ENCODE measurements around the gene FGF12. TPM values are rescaled to one million over a fixed set of nuclear protein-coding genes. Genes with fewer than 3 reads are reported as not detected.

The FGF12 gene
- total and polyA plus RNA-seq, 2 donors (not counting 1 experiment from before 2014, with no cell fraction given) = 0.03 TPM; not detected in 1

DNA sequence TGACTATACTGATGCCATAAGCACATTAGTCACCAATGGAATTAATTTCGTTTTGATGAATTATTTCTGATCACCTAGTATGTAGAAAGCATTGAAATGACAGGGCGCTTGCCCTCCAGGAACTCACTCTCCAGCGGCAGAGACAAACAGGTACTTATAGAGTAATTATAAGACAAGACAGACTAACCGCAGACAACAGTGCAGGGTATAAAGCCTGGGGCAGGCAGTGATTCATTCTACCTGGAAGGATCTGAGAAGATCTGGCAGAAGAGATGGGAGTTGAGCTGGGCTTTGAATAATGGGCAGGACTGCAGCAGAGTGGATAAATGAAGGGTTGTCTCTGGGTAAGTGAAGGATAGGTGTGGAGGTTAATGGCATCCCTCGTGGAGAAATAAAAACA is 331.8 kb downstream of the FGF12 start:
- H3K9me3 ChIP-seq (ENCODE audit: control extremely low read depth in 1 of 3, control insufficient read depth in 2 of 3, insufficient read depth in 1 of 3, low read length in 2 of 3) = no peaks in the 10 kb centered on the region
- no peak overlapping the region for H3K4me2 ChIP-seq (replicated peaks; ENCODE audit: low read depth, low read length, poor library complexity, severe bottlenecking)
- H3K9ac ChIP-seq (ENCODE audit: low read length) = no peak overlapping the region
- H4K20me1 ChIP-seq (ENCODE audit: control insufficient read depth, insufficient read depth, low read length, poor library complexity, severe bottlenecking) = no peaks in the 10 kb centered on the region
- H2AFZ ChIP-seq (ENCODE audit: insufficient read depth, low read depth, low read length, poor library complexity, severe bottlenecking) = no peak overlapping the region
- Mint-ChIP-seq H3K27ac (no peak overlapping the region), H3K27me3 (peaks cover 3% of the 10 kb centered on the region), H3K4me1 (no peaks in the 10 kb centered on the region), H3K9me3 (ENCODE audit: insufficient read depth) (no peaks in the 10 kb centered on the region), H3K4me3 (no peak overlapping the region)
- 100% methylated on average over 3 of the region's 5 CpGs for WGBS (ENCODE audit: insufficient coverage)
- no peak overlapping the region for H3K4me3 ChIP-seq (ENCODE audit: control extremely low read depth in 1 of 5, extremely low read depth in 1 of 5, insufficient read depth in 1 of 5, low read depth in 2 of 5, low read length in 4 of 5)
- no peaks in the 10 kb centered on the region for H3K36me3 ChIP-seq (replicated peaks in 1 of 2; ENCODE audit: control extremely low read depth in 1 of 2, control insufficient read depth in 1 of 2, extremely low read depth in 1 of 2, insufficient read depth in 2 of 2, low read length in 1 of 2)
- no peaks in the 10 kb centered on the region for H3K27me3 ChIP-seq (replicated peaks in 1 of 4; ENCODE audit: control extremely low read depth in 1 of 4, control insufficient read depth in 3 of 4, insufficient read depth in 4 of 4, low read length in 3 of 4)
- DNase-seq = no peak
- POLR2A ChIA-PET = no interaction called here
- no peak for ATAC-seq (ENCODE audit: low read depth)
- H3K27ac ChIP-seq (ENCODE audit: low read length in 2 of 2) = no peak overlapping the region
- no peaks in the 10 kb centered on the region for H3K4me1 ChIP-seq (ENCODE audit: control insufficient read depth in 2 of 2, insufficient read depth in 2 of 2, low read length in 2 of 2)
- CTCF ChIA-PET = no interaction called here
- H3K79me2 ChIP-seq (ENCODE audit: control insufficient read depth, insufficient read depth, low read length) = no peaks in the 10 kb centered on the region
- TF ChIP-seq EZH2 (IDR thresholded peaks at IDR 0.05; ENCODE audit: borderline replicate concordance, insufficient read depth, low read depth, low read length, poor library complexity, severe bottlenecking) = no peak
- TF ChIP-seq, protein P1, sequence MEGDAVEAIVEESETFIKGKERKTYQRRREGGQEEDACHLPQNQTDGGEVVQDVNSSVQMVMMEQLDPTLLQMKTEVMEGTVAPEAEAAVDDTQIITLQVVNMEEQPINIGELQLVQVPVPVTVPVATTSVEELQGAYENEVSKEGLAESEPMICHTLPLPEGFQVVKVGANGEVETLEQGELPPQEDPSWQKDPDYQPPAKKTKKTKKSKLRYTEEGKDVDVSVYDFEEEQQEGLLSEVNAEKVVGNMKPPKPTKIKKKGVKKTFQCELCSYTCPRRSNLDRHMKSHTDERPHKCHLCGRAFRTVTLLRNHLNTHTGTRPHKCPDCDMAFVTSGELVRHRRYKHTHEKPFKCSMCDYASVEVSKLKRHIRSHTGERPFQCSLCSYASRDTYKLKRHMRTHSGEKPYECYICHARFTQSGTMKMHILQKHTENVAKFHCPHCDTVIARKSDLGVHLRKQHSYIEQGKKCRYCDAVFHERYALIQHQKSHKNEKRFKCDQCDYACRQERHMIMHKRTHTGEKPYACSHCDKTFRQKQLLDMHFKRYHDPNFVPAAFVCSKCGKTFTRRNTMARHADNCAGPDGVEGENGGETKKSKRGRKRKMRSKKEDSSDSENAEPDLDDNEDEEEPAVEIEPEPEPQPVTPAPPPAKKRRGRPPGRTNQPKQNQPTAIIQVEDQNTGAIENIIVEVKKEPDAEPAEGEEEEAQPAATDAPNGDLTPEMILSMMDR (IDR thresholded peaks at IDR 0.05) = no peak
- intact Hi-C loops (cut with micrococcal nuclease) = no loop called here

DNA sequence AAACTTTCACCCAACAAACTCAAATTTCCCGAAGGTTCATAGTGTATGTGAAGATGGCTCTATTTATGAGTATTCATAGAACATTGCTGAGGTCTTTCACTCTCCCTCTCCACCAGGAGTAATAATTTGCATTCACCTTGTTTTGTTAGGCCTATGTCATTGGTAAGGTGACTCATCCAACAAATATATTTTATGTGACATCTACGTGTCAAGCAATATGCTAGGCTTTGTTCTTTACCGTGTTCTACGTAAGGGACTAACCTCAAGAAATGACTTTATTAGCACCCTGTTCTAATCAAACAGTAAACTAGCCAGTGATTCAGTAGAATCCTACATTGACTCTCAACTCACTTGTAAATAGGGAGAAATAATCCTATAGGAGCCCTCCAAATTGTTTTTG is 334.4 kb downstream of the FGF12 start:
- Mint-ChIP-seq H3K27me3 (peaks cover 3% of the 10 kb centered on the region), H3K4me1 (no peaks in the 10 kb centered on the region), H3K9me3 (ENCODE audit: insufficient read depth) (no peaks in the 10 kb centered on the region), H3K4me3 (no peak overlapping the region), H3K27ac (no peak overlapping the region)
- no peak for TF ChIP-seq EZH2 (IDR thresholded peaks at IDR 0.05; ENCODE audit: borderline replicate concordance, insufficient read depth, low read depth, low read length, poor library complexity, severe bottlenecking)
- Histone ChIP-seq H3K27me3 (replicated peaks in 1 of 4; ENCODE audit: control extremely low read depth in 1 of 4, control insufficient read depth in 3 of 4, insufficient read depth in 4 of 4, low read length in 3 of 4) (no peaks in the 10 kb centered on the region), H3K9me3 (ENCODE audit: control extremely low read depth in 1 of 3, control insufficient read depth in 2 of 3, insufficient read depth in 1 of 3, low read length in 2 of 3) (no peaks in the 10 kb centered on the region), H3K9ac (ENCODE audit: low read length) (no peak overlapping the region), H3K4me3 (ENCODE audit: control extremely low read depth in 1 of 5, extremely low read depth in 1 of 5, insufficient read depth in 1 of 5, low read depth in 2 of 5, low read length in 4 of 5) (no peak overlapping the region), H3K4me2 (replicated peaks; ENCODE audit: low read depth, low read length, poor library complexity, severe bottlenecking) (no peak overlapping the region), H4K20me1 (ENCODE audit: control insufficient read depth, insufficient read depth, low read length, poor library complexity, severe bottlenecking) (no peaks in the 10 kb centered on the region), H3K27ac (ENCODE audit: low read length in 2 of 2) (no peak overlapping the region), H3K79me2 (ENCODE audit: control insufficient read depth, insufficient read depth, low read length) (no peaks in the 10 kb centered on the region), H3K36me3 (replicated peaks in 1 of 2; ENCODE audit: control extremely low read depth in 1 of 2, control insufficient read depth in 1 of 2, extremely low read depth in 1 of 2, insufficient read depth in 2 of 2, low read length in 1 of 2) (no peaks in the 10 kb centered on the region), H3K4me1 (ENCODE audit: control insufficient read depth in 2 of 2, insufficient read depth in 2 of 2, low read length in 2 of 2) (no peaks in the 10 kb centered on the region), H2AFZ (ENCODE audit: insufficient read depth, low read depth, low read length, poor library complexity, severe bottlenecking) (no peak overlapping the region)
- no peak for ATAC-seq (ENCODE audit: low read depth)
- intact Hi-C loops (cut with micrococcal nuclease) = no loop called here
- CTCF ChIA-PET = no interaction called here
- POLR2A ChIA-PET = no interaction called here
- DNase-seq = no peak
- WGBS (ENCODE audit: insufficient coverage) = no CpG with 5 or more reads among the region's 4 CpGs
